ENCODE results near the gene LYL1.

- TF ChIP-seq EZH2 (IDR thresholded peaks at IDR 0.05; ENCODE audit: insufficient read depth, poor library complexity, severe bottlenecking) (no peak), EZH2phosphoT487 (IDR thresholded peaks at IDR 0.05; ENCODE audit: insufficient read depth, low read depth) (no peak)
Measured at GRCh38 chr19:13050274-13050673, 52.4 kb downstream of the LYL1 start.

Data from GM23248 (cell line).